ENCODE results near the gene GNB1L.

DNA sequence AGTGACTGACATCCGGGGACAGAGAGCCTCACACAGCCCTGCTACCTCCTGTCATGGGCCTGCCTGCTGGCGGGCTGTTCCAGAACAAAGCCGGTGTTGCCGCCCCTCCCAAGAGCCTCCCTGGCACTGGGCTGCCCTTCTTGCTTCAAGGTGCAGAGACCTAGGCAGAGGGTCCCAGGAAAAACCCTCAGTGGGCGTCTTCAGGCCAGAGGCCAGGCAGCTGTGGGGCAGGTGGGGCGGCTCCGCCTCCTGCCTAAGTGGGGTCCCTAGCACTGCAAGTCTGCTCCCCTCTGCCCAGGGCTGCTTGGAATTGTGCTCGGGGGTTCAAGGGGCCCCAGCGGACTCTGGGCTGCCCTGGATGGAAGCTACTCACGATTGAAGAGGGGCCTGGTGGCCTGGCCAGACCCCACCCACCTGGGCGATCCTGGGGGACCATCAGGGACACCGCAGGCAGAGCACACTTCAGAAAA is 20.4 kb upstream of the GNB1L start:
- TF ChIP-seq POLR2A (conservative IDR thresholded peaks at IDR 0.05), result no peak
- TF ChIP-seq CBFB (CRISPR knock-in tag; IDR thresholded peaks at IDR 0.05), result no peak
- TF ChIP-seq, protein P1, sequence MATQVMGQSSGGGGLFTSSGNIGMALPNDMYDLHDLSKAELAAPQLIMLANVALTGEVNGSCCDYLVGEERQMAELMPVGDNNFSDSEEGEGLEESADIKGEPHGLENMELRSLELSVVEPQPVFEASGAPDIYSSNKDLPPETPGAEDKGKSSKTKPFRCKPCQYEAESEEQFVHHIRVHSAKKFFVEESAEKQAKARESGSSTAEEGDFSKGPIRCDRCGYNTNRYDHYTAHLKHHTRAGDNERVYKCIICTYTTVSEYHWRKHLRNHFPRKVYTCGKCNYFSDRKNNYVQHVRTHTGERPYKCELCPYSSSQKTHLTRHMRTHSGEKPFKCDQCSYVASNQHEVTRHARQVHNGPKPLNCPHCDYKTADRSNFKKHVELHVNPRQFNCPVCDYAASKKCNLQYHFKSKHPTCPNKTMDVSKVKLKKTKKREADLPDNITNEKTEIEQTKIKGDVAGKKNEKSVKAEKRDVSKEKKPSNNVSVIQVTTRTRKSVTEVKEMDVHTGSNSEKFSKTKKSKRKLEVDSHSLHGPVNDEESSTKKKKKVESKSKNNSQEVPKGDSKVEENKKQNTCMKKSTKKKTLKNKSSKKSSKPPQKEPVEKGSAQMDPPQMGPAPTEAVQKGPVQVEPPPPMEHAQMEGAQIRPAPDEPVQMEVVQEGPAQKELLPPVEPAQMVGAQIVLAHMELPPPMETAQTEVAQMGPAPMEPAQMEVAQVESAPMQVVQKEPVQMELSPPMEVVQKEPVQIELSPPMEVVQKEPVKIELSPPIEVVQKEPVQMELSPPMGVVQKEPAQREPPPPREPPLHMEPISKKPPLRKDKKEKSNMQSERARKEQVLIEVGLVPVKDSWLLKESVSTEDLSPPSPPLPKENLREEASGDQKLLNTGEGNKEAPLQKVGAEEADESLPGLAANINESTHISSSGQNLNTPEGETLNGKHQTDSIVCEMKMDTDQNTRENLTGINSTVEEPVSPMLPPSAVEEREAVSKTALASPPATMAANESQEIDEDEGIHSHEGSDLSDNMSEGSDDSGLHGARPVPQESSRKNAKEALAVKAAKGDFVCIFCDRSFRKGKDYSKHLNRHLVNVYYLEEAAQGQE (IDR thresholded peaks at IDR 0.05; ENCODE audit: borderline replicate concordance), result no peak
- TF ChIP-seq, protein P1 (CRISPR knock-in tag; IDR thresholded peaks at IDR 0.05; ENCODE audit: low read depth), result no peak
- TF ChIP-seq PRDM10 (IDR thresholded peaks at IDR 0.05; ENCODE audit: partially characterized antibody), result no peak
- TF ChIP-seq, protein P2, sequence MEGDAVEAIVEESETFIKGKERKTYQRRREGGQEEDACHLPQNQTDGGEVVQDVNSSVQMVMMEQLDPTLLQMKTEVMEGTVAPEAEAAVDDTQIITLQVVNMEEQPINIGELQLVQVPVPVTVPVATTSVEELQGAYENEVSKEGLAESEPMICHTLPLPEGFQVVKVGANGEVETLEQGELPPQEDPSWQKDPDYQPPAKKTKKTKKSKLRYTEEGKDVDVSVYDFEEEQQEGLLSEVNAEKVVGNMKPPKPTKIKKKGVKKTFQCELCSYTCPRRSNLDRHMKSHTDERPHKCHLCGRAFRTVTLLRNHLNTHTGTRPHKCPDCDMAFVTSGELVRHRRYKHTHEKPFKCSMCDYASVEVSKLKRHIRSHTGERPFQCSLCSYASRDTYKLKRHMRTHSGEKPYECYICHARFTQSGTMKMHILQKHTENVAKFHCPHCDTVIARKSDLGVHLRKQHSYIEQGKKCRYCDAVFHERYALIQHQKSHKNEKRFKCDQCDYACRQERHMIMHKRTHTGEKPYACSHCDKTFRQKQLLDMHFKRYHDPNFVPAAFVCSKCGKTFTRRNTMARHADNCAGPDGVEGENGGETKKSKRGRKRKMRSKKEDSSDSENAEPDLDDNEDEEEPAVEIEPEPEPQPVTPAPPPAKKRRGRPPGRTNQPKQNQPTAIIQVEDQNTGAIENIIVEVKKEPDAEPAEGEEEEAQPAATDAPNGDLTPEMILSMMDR (IDR thresholded peaks at IDR 0.05 in 2 of 3, conservative IDR thresholded peaks at IDR 0.05 in 1 of 3; ENCODE audit: insufficient read depth in 2 of 3, low read depth in 1 of 3, low read length in 3 of 3), result no peak
- no peak for TF ChIP-seq TEAD2 (tag; IDR thresholded peaks at IDR 0.05)
- no peak for TF ChIP-seq FOXK1 (CRISPR knock-in tag; IDR thresholded peaks at IDR 0.05; ENCODE audit: borderline replicate concordance)
- TF ChIP-seq NRF1 (conservative IDR thresholded peaks at IDR 0.05 in 1 of 2, IDR thresholded peaks at IDR 0.05 in 1 of 2), result no peak
- TF ChIP-seq POLR2G (IDR thresholded peaks at IDR 0.05; ENCODE audit: low read depth, low read length), result peak; percentile 66
- TF ChIP-seq CHD4 (IDR thresholded peaks at IDR 0.05; ENCODE audit: insufficient read depth, insufficient replicate concordance, low read depth, low read length, poor library complexity, severe bottlenecking), result no peak
